HepG2 (cell line): ENCODE data around the gene LTA4H. TPM values are rescaled to one million over a fixed set of nuclear protein-coding genes. Genes with fewer than 3 reads are reported as not detected.

Source experiments
- ATAC-seq: fragments of 200-7000 bp; cut with Tn5 transposase; 3 replicates; pipeline ENCODE4 v1.9.1; 2020; ENCODE audit warnings: mild to moderate bottlenecking, moderate library complexity
- BruUV-seq: library from RNA; stranded (reverse); fragments of 400-500 nt; replicated peaks from 2 replicates; lab custom pipeline; 2021; lab: Mats Ljungman, UMichigan
- CTCF ChIA-PET: fragments of 300-600 bp; formaldehyde crosslinking; extraction: SDS; loops from one replicate; lab custom pipeline; 2021; ENCODE audit warnings: low total read pairs, inconsistent platforms, low intra/inter-chr PET ratio; lab: Yijun Ruan, JAX
- POLR2A ChIA-PET: fragments of 350-600 bp; sonication (Branson Sonifier 250); formaldehyde crosslinking; loops from one replicate; lab custom pipeline; 2020; ENCODE audit warnings: antibody characterized with exemption, inconsistent platforms; lab: Yijun Ruan, JAX
- DNase-seq: peaks from one replicate; pipeline ENCODE4 v3.0.0-alpha.2; 2015; ENCODE audit warnings: low spot score
- FAIRE-seq: peaks from 3 replicates; lab custom pipeline; 2011; peaks lifted over from hg19 to GRCh38; lab: Jason Lieb, UNC
- H2AFZ ChIP-seq: one replicate; pipeline ENCODE4 v1.6.1; 2011; ENCODE audit warnings: low read length, inconsistent platforms
- H3K27ac ChIP-seq: fragments of 300-600 bp; 3 replicates; pipeline ENCODE4 v1.8.0; 2011; ENCODE audit warnings: mixed run types, mild to moderate bottlenecking, mixed read lengths, low read length, inconsistent platforms; ENCODE audit not compliant: insufficient read depth; ENCODE audit errors: extremely low read length
- H3K27me3 ChIP-seq, 2 experiments: fragments of 200-600 bp in 1 of 2; 2 replicates in 1 of 2; 3 replicates in 1 of 2; pipeline versions ENCODE4 v1.6.0 to v1.8.0; 2011; ENCODE audit warnings: low read length in 2 of 2, mild to moderate bottlenecking in 2 of 2, moderate library complexity in 2 of 2, inconsistent platforms in 1 of 2; ENCODE audit not compliant: insufficient read depth in 2 of 2, control insufficient read depth in 1 of 2
- H3K36me3 ChIP-seq, 2 experiments: fragments of 200-600 bp in 1 of 2; replicated peaks in 1 of 2; 2 replicates in 1 of 2; 3 replicates in 1 of 2; pipeline versions ENCODE4 v1.5.1 to v1.8.0; 2011; ENCODE audit warnings: low read length in 2 of 2, inconsistent platforms in 1 of 2; ENCODE audit not compliant: insufficient read depth in 2 of 2, control insufficient read depth in 1 of 2
- H3K4me1 ChIP-seq: 2 replicates; pipeline ENCODE4 v1.5.1; 2012; ENCODE audit warnings: low read length, inconsistent platforms; ENCODE audit not compliant: insufficient read depth
- H3K4me2 ChIP-seq: 2 replicates; pipeline ENCODE4 v1.6.0; 2011; ENCODE audit warnings: low read depth, low read length, inconsistent platforms
- H3K4me3 ChIP-seq, 3 experiments: fragments of 200-600 bp in 1 of 3; sonication (generic), shearing (Covaris generic) in 1 of 3; replicated peaks in 1 of 3; 2 replicates each; pipeline ENCODE4 v1.5.1; 2011 to 2016; ENCODE audit warnings: low read length in 3 of 3, inconsistent platforms in 2 of 3, low read depth in 2 of 3, mild to moderate bottlenecking in 2 of 3, control low read depth in 1 of 3, mixed read lengths in 1 of 3; ENCODE audit not compliant: insufficient read depth in 1 of 3
- H3K79me2 ChIP-seq: one replicate; pipeline ENCODE4 v1.6.1; 2011; ENCODE audit warnings: low read length, inconsistent platforms; ENCODE audit not compliant: insufficient read depth
- H3K9ac ChIP-seq: 2 replicates; pipeline ENCODE4 v1.6.0; 2011; ENCODE audit warnings: mild to moderate bottlenecking, low read depth, low read length, inconsistent platforms; ENCODE audit not compliant: insufficient read depth
- H3K9me3 ChIP-seq: 2 replicates; pipeline ENCODE4 v1.5.1; 2012; ENCODE audit warnings: mild to moderate bottlenecking, low read length
- H4K20me1 ChIP-seq: 2 replicates; pipeline ENCODE4 v1.6.0; 2011; ENCODE audit warnings: inconsistent platforms, mild to moderate bottlenecking, low read length, moderate library complexity; ENCODE audit not compliant: insufficient read depth
- HDAC6 ChIP-seq: fragments of 200-600 bp; sonication (generic); IDR thresholded peaks from 2 replicates; pipeline ENCODE4 v1.7.0; 2017; ENCODE audit warnings: mild to moderate bottlenecking, antibody characterized with exemption, low read length, low read depth
- IKZF4 ChIP-seq: sonication (generic); formaldehyde crosslinking; IDR thresholded peaks from 2 replicates; pipeline ENCODE4 v1.5.1; 2020; ENCODE audit warnings: borderline replicate concordance, mild to moderate bottlenecking, low read depth, missing genetic modification reagents; ENCODE audit errors: not compliant biosample characterization
- RNF2 ChIP-seq: fragments of 450-650 bp; conservative IDR thresholded peaks from 2 replicates; pipeline ENCODE4 v1.6.1; 2016; ENCODE audit warnings: low read depth
- ZNF841 ChIP-seq: sonication (generic); formaldehyde crosslinking; IDR thresholded peaks from 2 replicates; pipeline ENCODE4 v1.8.1; 2023; ENCODE audit warnings: missing genetic modification reagents, borderline replicate concordance
- WGBS: methylation state at CpG from one replicate; pipeline ENCODE4 v1.1.6; 2017; ENCODE audit warnings: low lambda C conversion rate; 5-methylcytosine and 5-hydroxymethylcytosine counted together
- in situ Hi-C: cut with HindIII; loops from 2 replicates; pipeline ENCODE4 v1.10.0; 2017; ENCODE audit warnings: low pct_unique_long_range_greater_than_20kb; ENCODE audit not compliant: extremely low pct_ligation_motif_present
- intact Hi-C: fragments of 100-400 bp; cut with micrococcal nuclease; formaldehyde crosslinking; loops from one replicate; pipeline ENCODE4 v1.10.0; 2022; ENCODE audit not compliant: unreplicated experiment
- polyA plus RNA-seq, 8 experiments: library from polyadenylated mRNA; depleted of rRNA in 3 of 8; stranded (reverse) in 7 of 8; unstranded in 1 of 8; fragments of >200 nt; fragmentation: Illumina TruSeq in 4 of 8; extraction: Trizol in 4 of 8; gene quantifications; 2 replicates each; pipeline versions ENCODE4 v1.2.1 to v1.2.3, GENCODE V29; 2011 to 2016; ENCODE audit warnings: low read depth in 4 of 8, missing spikeins in 1 of 8, mixed read lengths in 1 of 8; ENCODE audit not compliant: insufficient read depth in 1 of 8
- total RNA-seq, 5 experiments: library from RNA; depleted of rRNA; stranded (reverse); fragments of >200 nt; fragmentation: Illumina TruSeq; extraction: Trizol; gene quantifications; 2 replicates each; pipeline ENCODE4 v1.2.3, GENCODE V29; 2016; ENCODE audit warnings: low read depth in 1 of 5
- TF ChIP-seq, protein P1 (sequence below): sonication (generic); formaldehyde crosslinking; conservative IDR thresholded peaks from 2 replicates; pipeline ENCODE4 v1.8.0; 2022; ENCODE audit warnings: low read depth, missing genetic modification reagents
- TF ChIP-seq, protein P2 (sequence below): sonication (generic); formaldehyde crosslinking; IDR thresholded peaks from 2 replicates; pipeline ENCODE4 v1.4.0; 2020; ENCODE audit warnings: missing genetic modification reagents
- TF ChIP-seq, protein P3 (sequence below): fragments of 450-650 bp; IDR thresholded peaks from 2 replicates; pipeline ENCODE4 v1.6.1; 2017
- TF ChIP-seq, protein P4 (sequence below): sonication (generic); formaldehyde crosslinking; conservative IDR thresholded peaks from 2 replicates; pipeline ENCODE4 v1.4.0; 2020; ENCODE audit warnings: missing genetic modification reagents

The LTA4H gene
- total and polyA plus RNA-seq, 2 of the 13 experiments (the other 11 are each of a cell fraction or from before 2014, with no cell fraction given), result 87.5 to 90.4 TPM

DNA sequence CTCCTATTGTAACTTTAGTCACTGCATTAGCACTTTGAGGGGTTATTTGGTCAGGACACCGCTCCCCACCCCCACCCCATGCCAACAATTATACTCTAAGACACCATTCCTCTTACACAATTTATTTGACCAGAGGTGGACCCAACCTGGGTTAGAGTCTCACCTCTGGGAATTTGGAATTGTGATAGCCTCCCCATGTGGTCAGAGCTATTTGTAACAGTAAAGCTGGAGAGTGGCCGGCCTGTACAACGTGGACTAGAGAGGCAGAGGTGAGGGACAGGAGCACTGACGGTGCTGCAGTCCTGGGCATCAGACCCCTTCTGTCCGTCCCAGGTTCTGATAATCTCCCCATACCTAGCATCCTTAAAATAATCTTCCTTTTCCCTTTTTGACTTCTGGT, 35.9 kb downstream of the LTA4H start:
- no peaks in the 10 kb centered on the region for H3K27me3 ChIP-seq
- H3K9ac ChIP-seq, result no peak overlapping the region
- H3K4me3 ChIP-seq, result no peak overlapping the region
- DNase-seq (no peak), FAIRE-seq (no peak), ATAC-seq (no peak)
- TF ChIP-seq, protein P1, sequence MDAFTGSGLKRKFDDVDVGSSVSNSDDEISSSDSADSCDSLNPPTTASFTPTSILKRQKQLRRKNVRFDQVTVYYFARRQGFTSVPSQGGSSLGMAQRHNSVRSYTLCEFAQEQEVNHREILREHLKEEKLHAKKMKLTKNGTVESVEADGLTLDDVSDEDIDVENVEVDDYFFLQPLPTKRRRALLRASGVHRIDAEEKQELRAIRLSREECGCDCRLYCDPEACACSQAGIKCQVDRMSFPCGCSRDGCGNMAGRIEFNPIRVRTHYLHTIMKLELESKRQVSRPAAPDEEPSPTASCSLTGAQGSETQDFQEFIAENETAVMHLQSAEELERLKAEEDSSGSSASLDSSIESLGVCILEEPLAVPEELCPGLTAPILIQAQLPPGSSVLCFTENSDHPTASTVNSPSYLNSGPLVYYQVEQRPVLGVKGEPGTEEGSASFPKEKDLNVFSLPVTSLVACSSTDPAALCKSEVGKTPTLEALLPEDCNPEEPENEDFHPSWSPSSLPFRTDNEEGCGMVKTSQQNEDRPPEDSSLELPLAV, result no peak
- no peak for TF ChIP-seq HDAC6
- TF ChIP-seq ZNF841 (CRISPR knock-in tag), result no peak
- no peak for TF ChIP-seq RNF2
- TF ChIP-seq, protein P2, sequence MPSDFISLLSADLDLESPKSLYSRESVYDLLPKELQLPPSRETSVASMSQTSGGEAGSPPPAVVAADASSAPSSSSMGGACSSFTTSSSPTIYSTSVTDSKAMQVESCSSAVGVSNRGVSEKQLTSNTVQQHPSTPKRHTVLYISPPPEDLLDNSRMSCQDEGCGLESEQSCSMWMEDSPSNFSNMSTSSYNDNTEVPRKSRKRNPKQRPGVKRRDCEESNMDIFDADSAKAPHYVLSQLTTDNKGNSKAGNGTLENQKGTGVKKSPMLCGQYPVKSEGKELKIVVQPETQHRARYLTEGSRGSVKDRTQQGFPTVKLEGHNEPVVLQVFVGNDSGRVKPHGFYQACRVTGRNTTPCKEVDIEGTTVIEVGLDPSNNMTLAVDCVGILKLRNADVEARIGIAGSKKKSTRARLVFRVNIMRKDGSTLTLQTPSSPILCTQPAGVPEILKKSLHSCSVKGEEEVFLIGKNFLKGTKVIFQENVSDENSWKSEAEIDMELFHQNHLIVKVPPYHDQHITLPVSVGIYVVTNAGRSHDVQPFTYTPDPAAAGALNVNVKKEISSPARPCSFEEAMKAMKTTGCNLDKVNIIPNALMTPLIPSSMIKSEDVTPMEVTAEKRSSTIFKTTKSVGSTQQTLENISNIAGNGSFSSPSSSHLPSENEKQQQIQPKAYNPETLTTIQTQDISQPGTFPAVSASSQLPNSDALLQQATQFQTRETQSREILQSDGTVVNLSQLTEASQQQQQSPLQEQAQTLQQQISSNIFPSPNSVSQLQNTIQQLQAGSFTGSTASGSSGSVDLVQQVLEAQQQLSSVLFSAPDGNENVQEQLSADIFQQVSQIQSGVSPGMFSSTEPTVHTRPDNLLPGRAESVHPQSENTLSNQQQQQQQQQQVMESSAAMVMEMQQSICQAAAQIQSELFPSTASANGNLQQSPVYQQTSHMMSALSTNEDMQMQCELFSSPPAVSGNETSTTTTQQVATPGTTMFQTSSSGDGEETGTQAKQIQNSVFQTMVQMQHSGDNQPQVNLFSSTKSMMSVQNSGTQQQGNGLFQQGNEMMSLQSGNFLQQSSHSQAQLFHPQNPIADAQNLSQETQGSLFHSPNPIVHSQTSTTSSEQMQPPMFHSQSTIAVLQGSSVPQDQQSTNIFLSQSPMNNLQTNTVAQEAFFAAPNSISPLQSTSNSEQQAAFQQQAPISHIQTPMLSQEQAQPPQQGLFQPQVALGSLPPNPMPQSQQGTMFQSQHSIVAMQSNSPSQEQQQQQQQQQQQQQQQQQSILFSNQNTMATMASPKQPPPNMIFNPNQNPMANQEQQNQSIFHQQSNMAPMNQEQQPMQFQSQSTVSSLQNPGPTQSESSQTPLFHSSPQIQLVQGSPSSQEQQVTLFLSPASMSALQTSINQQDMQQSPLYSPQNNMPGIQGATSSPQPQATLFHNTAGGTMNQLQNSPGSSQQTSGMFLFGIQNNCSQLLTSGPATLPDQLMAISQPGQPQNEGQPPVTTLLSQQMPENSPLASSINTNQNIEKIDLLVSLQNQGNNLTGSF (CRISPR knock-in tag), result no peak
- TF ChIP-seq, protein P3, sequence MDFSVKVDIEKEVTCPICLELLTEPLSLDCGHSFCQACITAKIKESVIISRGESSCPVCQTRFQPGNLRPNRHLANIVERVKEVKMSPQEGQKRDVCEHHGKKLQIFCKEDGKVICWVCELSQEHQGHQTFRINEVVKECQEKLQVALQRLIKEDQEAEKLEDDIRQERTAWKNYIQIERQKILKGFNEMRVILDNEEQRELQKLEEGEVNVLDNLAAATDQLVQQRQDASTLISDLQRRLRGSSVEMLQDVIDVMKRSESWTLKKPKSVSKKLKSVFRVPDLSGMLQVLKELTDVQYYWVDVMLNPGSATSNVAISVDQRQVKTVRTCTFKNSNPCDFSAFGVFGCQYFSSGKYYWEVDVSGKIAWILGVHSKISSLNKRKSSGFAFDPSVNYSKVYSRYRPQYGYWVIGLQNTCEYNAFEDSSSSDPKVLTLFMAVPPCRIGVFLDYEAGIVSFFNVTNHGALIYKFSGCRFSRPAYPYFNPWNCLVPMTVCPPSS, result no peak
- no peak for TF ChIP-seq IKZF4
- TF ChIP-seq, protein P4, sequence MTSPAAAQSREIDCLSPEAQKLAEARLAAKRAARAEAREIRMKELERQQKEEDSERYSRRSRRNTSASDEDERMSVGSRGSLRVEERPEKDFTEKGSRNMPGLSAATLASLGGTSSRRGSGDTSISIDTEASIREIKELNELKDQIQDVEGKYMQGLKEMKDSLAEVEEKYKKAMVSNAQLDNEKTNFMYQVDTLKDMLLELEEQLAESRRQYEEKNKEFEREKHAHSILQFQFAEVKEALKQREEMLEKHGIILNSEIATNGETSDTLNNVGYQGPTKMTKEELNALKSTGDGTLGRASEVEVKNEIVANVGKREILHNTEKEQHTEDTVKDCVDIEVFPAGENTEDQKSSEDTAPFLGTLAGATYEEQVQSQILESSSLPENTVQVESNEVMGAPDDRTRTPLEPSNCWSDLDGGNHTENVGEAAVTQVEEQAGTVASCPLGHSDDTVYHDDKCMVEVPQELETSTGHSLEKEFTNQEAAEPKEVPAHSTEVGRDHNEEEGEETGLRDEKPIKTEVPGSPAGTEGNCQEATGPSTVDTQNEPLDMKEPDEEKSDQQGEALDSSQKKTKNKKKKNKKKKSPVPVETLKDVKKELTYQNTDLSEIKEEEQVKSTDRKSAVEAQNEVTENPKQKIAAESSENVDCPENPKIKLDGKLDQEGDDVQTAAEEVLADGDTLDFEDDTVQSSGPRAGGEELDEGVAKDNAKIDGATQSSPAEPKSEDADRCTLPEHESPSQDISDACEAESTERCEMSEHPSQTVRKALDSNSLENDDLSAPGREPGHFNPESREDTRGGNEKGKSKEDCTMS (CRISPR knock-in tag), result no peak
- intact Hi-C loops, result loop anchor here (5.0 kb wide), 2 partner anchors 42 to 142 kb away; partner anchors contain the start of gene SNRPF
- WGBS, result 79% methylated on average over 5 of the region's 5 CpGs
- CTCF ChIA-PET, result interaction anchor here (1.8 to 3.6 kb wide), 3 partner anchors 79 to 179 kb away, joined by 6 to 35 read pairs (median 7); no protein-coding TSS in a partner anchor
- no peak overlapping the region for H2AFZ ChIP-seq
- no peaks in the 10 kb centered on the region for H3K9me3 ChIP-seq
- H3K27ac ChIP-seq, result no peak overlapping the region
- H3K4me2 ChIP-seq, result no peak overlapping the region
- in situ Hi-C loops, result loop anchor here (5.0 to 25.0 kb wide), 2 partner anchors 82 to 412 kb away; no protein-coding TSS in a partner anchor
- H3K4me1 ChIP-seq, result peaks cover 47% of the 10 kb centered on the region
- H3K79me2 ChIP-seq, result no peaks in the 10 kb centered on the region
- no TSS peak for BruUV-seq
- H3K36me3 ChIP-seq, result peaks cover 3 to 16% of the 10 kb centered on the region in 2 experiments; a peak in 3 of 5 replicates
- no peaks in the 10 kb centered on the region for H4K20me1 ChIP-seq
- POLR2A ChIA-PET, result interaction anchor here (0.8 to 2.1 kb wide), 2 partner anchors 56 to 81 kb away, joined by 3 to 12 read pairs; partner anchors contain the start of gene AMDHD1
